Measurements from ENCODE around the gene TOR4A.

The TOR4A gene

GRCh38 chr9:137278721-137279711 is 1.5 kb downstream of the TOR4A start:
- H3K36me3 ChIP-seq (ENCODE audit: insufficient read depth, low read length): no peaks in the 10 kb centered on the region
- H3K9ac ChIP-seq (ENCODE audit: low read depth, low read length): no peak overlapping the region
- H3K4me3 ChIP-seq (ENCODE audit: low read depth in 1 of 2, low read length in 2 of 2): no peak overlapping the region
- no peaks in the 10 kb centered on the region for H3K9me3 ChIP-seq (ENCODE audit: insufficient read depth, low read length, severe bottlenecking)
- DNase-seq: no peak
- H3K4me1 ChIP-seq (ENCODE audit: insufficient read depth, low read length): no peaks in the 10 kb centered on the region
- no peaks in the 10 kb centered on the region for H3K79me2 ChIP-seq (ENCODE audit: insufficient read depth, low read length)
- TF ChIP-seq EZH2 (IDR thresholded peaks at IDR 0.05; ENCODE audit: borderline replicate concordance, low read depth, low read length, severe bottlenecking): no peak
- no peak overlapping the region for H3K4me2 ChIP-seq (ENCODE audit: insufficient read depth, low read length)
- ATAC-seq (ENCODE audit: insufficient read depth, low read depth): no peak
- no peak overlapping the region for H3K27ac ChIP-seq (ENCODE audit: low read length)
- no peak overlapping the region for H2AFZ ChIP-seq (ENCODE audit: low read depth, low read length)
- H4K20me1 ChIP-seq (ENCODE audit: insufficient read depth, low read length): peaks cover 8% of the 10 kb centered on the region
- H3K27me3 ChIP-seq (ENCODE audit: insufficient read depth, low read length, poor library complexity): no peaks in the 10 kb centered on the region

- Histone ChIP-seq H3K36me3 (ENCODE audit: insufficient read depth, low read length) (no peaks in the 10 kb centered on the region), H2AFZ (ENCODE audit: low read depth, low read length) (no peak overlapping the region), H3K27ac (ENCODE audit: low read length) (no peak overlapping the region), H3K4me1 (ENCODE audit: insufficient read depth, low read length) (no peaks in the 10 kb centered on the region), H3K4me2 (ENCODE audit: insufficient read depth, low read length) (no peak overlapping the region), H3K4me3 (ENCODE audit: low read depth in 1 of 2, low read length in 2 of 2) (no peak overlapping the region), H3K9me3 (ENCODE audit: insufficient read depth, low read length, severe bottlenecking) (no peaks in the 10 kb centered on the region), H3K9ac (ENCODE audit: low read depth, low read length) (no peak overlapping the region), H3K79me2 (ENCODE audit: insufficient read depth, low read length) (no peaks in the 10 kb centered on the region), H3K27me3 (ENCODE audit: insufficient read depth, low read length, poor library complexity) (no peaks in the 10 kb centered on the region), H4K20me1 (ENCODE audit: insufficient read depth, low read length) (no peaks in the 10 kb centered on the region; the same call in 1 of the 2 replicates)
- no peak for TF ChIP-seq EZH2 (IDR thresholded peaks at IDR 0.05; ENCODE audit: borderline replicate concordance, low read depth, low read length, severe bottlenecking)
- no peak for TF ChIP-seq CTCF (IDR thresholded peaks at IDR 0.05; ENCODE audit: borderline replicate concordance, extremely low read depth, low read length, poor library complexity, severe bottlenecking)
- ATAC-seq (ENCODE audit: insufficient read depth, low read depth) (no peak), DNase-seq (no peak)
Measured at GRCh38 chr9:137279741-137280473, 2.4 kb downstream of the TOR4A start.

GRCh38 chr9:137280474-137281344 is 3.2 kb downstream of the TOR4A start:
- H3K27me3 ChIP-seq (ENCODE audit: insufficient read depth, low read length, poor library complexity): no peaks in the 10 kb centered on the region
- H2AFZ ChIP-seq (ENCODE audit: low read depth, low read length): no peak overlapping the region
- TF ChIP-seq CTCF (IDR thresholded peaks at IDR 0.05; ENCODE audit: borderline replicate concordance, extremely low read depth, low read length, poor library complexity, severe bottlenecking) (no peak), EZH2 (IDR thresholded peaks at IDR 0.05; ENCODE audit: borderline replicate concordance, low read depth, low read length, severe bottlenecking) (no peak)
- H3K27ac ChIP-seq (ENCODE audit: low read length): no peak overlapping the region
- no peaks in the 10 kb centered on the region for H3K79me2 ChIP-seq (ENCODE audit: insufficient read depth, low read length)
- ATAC-seq (ENCODE audit: insufficient read depth, low read depth): no peak
- no peaks in the 10 kb centered on the region for H3K36me3 ChIP-seq (ENCODE audit: insufficient read depth, low read length)
- H3K9ac ChIP-seq (ENCODE audit: low read depth, low read length): no peak overlapping the region
- no peak overlapping the region for H3K4me2 ChIP-seq (ENCODE audit: insufficient read depth, low read length)
- no peaks in the 10 kb centered on the region for H3K9me3 ChIP-seq (ENCODE audit: insufficient read depth, low read length, severe bottlenecking)
- no peaks in the 10 kb centered on the region for H4K20me1 ChIP-seq (ENCODE audit: insufficient read depth, low read length)
- H3K4me1 ChIP-seq (ENCODE audit: insufficient read depth, low read length): no peaks in the 10 kb centered on the region
- no peak for DNase-seq
- H3K4me3 ChIP-seq (ENCODE audit: low read depth in 1 of 2, low read length in 2 of 2): no peak overlapping the region
